ENCODE data around the gene CTNND2.

CTNND2 gene

DNA sequence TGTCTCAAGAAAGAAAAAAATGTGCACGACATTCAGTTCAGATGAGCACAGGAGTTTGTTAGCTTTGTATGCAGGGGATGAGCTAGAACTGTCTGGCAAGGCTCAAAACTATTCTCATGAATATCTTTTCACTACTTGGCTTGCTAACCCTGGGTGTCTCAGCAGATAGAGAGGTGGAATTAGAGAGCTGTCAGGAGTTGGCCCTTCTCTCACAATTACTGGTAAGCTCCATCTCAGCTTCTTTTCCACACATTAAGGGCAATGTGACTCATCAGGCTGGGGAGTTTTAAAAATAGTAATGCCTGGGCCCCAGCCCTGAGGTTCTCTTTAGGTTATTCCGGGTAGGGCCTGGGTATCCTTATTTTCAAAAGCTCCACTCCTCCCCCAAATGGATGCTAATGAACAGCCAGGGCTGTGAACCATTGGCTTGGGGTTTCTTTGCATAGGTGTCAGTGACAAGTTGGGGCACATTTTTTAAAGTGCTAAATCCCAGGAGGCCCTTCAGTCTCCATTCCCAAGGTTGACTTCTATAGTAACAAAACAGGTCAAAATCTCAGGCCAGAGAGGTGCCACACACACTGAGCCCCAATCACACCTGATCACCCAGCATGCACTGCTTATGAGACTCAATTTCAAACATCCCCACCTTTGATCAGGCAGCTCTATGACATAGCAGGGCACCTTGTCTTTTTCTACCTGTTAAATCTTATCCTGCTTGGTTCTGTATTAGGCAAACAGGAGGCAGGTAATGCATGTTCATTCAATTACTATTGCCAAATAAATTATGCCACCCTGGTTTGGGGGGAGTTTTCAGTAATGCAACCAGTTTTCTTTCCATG, 903.5 kb downstream of the CTNND2 start:
- no peak for DNase-seq

DNA sequence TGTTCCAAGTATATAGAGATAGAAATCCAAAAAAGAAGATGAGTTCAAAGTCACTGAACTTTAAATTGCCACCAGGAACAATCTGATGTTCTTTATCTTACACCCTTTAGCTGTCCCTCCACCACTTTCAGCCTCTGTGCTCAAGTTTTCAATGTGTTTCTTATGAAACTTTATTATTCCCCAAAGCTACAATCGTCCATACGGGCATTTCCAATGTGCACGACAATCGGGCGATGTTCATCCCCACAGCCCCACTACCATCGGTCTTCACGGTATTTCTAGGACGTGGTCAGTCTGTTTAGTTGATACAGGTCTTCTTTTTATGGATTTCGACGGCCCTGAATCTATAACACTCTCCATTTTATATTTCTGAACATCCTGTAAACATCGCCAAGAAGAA, 904.5 kb downstream of the CTNND2 start:
- no peak for DNase-seq

- DNase-seq = no peak
Measured at GRCh38 chr5:10995891-10996290, 908.4 kb downstream of the CTNND2 start.

GRCh38 chr5:10994091-10994986, 909.9 kb downstream of the CTNND2 start:
- no peak for DNase-seq

- DNase-seq = no peak
Measured at GRCh38 chr5:10990634-10991033, 913.6 kb downstream of the CTNND2 start.

DNA sequence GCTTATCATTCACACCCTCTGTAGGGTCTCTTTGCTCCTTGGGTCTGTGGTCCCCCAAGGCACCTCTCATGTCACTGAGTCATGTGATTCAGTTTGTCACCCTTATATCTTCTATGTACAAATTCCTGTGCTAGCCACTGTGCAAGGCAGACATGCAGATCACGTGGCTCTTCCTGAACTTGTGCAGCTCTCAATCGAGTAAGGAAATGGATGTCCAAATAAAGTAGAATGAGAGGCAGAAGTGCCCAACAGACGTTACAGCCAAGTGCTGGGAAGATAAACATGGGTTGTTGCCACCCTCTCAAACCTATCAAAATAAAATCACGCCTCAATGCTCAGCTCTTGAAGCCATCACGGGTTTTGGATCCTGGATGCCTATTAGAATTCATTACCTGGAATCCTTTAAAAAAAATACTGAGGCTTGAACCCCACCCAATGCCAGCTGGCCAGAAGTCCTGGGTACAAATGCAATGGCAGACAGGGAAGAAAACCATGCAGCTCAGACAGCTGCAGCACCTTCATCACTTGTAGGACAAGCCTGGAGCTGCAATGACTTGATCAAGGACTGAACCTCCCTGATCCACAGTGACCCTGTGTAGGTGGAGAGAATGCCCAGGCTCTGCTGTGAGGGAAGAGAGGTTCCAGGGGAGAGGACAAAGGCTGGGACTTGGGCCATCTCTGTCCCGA, 914.5 kb downstream of the CTNND2 start:
- DNase-seq = no peak

- DNase-seq = no peak
Measured at GRCh38 chr5:10988622-10989021, 915.6 kb downstream of the CTNND2 start.

DNA sequence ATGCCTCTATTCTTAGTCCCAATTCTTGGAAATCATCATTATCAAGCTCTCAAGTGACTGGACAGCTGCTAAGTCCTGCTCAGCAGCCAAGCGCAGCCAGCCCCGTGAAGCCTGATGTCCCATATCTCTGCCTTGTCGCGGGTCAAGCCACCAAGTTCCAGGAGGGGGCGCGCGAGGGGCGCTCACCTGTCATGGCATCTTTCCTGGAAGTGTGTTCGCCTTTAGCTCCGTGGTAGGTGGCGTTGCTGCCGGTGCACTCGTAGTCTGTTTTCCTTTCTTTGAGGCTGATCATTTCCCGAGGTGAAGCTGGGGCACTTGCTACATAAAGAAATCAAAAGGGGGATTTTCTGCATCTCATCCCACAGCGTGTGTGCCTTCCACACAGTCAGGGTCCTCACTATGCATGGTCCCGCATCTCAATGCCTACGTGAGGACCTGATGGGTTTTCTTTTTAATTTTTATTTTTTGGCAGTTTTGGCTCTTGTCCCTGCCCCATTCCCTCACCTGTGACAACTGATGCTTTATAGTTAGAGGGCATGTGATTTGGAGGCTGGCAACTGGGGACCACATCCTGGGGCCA, 916.2 kb downstream of the CTNND2 start:
- DNase-seq = peak; percentile 14

- no peak for DNase-seq
Measured at GRCh38 chr5:10987276-10987924, 916.8 kb downstream of the CTNND2 start.

DNA sequence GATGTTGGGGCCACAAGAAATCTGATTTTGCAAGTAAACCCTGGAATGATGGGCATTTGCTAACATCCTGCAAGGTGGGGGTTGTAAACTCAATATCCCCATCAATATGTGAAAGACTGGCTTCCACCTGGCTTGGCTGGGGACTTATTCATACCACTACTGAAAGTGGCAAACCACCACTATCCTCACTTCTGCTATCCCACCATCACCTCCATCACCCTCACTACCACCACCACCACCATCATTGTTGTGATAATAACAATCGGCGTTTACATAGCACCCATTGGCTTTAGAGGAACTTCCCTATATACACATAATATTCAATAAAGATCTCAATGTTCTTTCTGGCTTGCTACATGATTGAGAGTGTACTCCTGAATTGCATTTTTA, 918.5 kb downstream of the CTNND2 start:
- no peak for DNase-seq

GRCh38 chr5:10985091-10985720, 919.0 kb downstream of the CTNND2 start:
- no peak for DNase-seq

- DNase-seq = no peak
Measured at GRCh38 chr5:10984021-10984715, 920.1 kb downstream of the CTNND2 start.

GRCh38 chr5:10982626-10983025, 921.6 kb downstream of the CTNND2 start:
- DNase-seq = no peak

- DNase-seq = no peak
Measured at GRCh38 chr5:10981932-10982331, 922.3 kb downstream of the CTNND2 start.

DNA sequence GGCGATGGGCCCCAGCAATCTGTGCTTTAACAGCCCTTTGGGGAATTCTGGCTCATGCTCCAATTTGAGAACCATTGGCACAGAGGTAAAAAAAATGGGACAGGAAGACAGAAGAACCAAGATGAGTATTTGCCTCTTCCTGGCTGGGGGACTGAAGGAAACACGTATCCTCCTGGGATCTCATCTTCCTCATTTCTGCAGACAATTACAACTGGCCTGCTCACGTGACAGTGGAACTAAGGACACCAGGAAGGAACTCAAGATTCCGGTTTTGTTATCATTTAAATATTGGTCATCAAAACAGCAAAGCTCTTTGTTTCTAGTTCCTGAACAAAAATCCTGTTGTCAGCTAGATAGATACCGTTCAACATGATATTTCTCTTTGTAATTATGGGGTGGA, 927.2 kb downstream of the CTNND2 start:
- peak; percentile 30 for DNase-seq

DNA sequence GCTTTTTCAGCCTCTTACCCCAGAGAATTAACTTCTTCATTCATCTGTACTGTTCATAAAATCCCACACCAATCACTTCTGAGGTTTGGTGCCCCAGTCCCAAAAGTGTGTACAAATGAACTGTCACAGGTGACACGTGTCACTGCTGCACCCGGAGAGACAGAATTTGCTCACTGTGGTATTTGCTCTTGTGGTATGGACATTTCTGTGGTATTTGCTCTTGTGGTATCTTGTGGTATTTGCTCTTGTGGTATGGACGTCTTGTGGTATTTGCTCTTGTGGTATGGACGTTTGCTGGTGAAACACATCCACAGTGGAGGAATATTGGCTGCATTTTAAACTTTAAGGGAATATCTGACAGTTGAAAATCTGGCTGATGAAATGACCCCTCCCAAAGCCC, 928.3 kb downstream of the CTNND2 start:
- DNase-seq = peak; percentile 47

- DNase-seq = no peak
Measured at GRCh38 chr5:10974850-10975249, 929.4 kb downstream of the CTNND2 start.

GRCh38 chr5:10973316-10973715, 930.9 kb downstream of the CTNND2 start:
- no peak for DNase-seq

DNA sequence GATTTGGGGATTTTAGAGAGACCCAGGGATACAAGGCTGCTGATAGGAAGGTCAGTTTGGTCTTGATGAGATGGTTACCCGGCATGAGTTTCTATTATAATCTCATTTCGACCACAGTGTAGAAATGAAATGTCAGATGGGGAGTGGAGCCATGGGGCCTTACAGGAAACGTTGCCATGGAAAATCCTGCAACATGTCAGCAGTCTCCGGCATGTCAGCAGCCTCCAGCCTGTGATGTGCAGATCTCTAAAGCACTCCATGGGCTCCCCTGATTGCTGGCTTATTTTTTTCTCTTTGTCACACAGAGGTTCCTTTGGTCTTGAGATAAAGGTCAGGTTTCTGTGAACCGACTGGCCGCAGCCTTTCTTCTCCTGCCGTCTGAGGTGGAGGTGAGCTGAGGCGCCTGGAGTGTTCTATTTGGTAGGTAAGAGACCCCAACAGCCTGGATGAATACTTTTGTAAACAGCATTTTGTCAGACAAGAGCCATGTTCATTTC, 934.5 kb downstream of the CTNND2 start:
- no peak for DNase-seq

- DNase-seq = no peak
Measured at GRCh38 chr5:10964806-10965205, 939.4 kb downstream of the CTNND2 start.

DNA sequence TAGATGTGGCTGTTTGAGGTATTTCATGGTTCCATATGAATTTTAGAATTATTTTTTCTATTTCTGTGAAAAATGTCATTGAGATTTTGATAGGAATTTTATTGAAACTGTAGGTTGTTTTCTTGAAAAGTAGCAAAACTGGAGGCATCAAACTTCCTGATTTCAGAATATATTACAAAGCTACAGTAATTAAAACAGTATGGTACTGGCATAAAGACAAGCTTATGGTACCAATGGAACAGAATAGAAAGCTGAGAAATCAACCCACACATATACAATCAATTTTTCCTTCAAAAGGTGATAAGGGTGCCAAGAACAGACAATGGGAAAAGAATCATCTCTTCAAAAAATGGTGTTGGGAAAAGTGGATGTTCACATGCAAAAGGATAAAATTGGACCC, 945.5 kb downstream of the CTNND2 start:
- no peak for DNase-seq

All from MV-4-11 (cell line).